T1000 (cell line): Measurements from ENCODE around the gene C10orf53.
"Not testable (repeated sequence)": the region's sequence is repeated elsewhere in the genome, so short reads cannot be mapped to it uniquely, and the experiment has no call there.

Experiments used
- DNase-seq: peaks from one replicate; lab custom pipeline; 2025; ENCODE audit warnings: mixed read lengths; lab: John Stamatoyannopoulos, UW

The C10orf53 gene

GRCh38 chr10:49688261-49688846 lies 8.9 kb downstream of the C10orf53 start:
- no peak for DNase-seq

GRCh38 chr10:49688920-49689319 lies 9.5 kb downstream of the C10orf53 start:
- no peak for DNase-seq

- DNase-seq, result no peak
These were observed 10.5 kb downstream of the C10orf53 start for GRCh38 chr10:49689882-49690510.

- no peak for DNase-seq
These were observed 11.4 kb downstream of the C10orf53 start for GRCh38 chr10:49690698-49691356.

GRCh38 chr10:49691588-49691987 lies 12.1 kb downstream of the C10orf53 start:
- DNase-seq, result no peak

- DNase-seq, result no peak
These were observed 15.0 kb downstream of the C10orf53 start for GRCh38 chr10:49694466-49694865.

- no peak for DNase-seq
These were observed 16.9 kb downstream of the C10orf53 start for GRCh38 chr10:49696311-49696710.

- no peak for DNase-seq
These were observed 19.2 kb downstream of the C10orf53 start for GRCh38 chr10:49698679-49699078.

- no peak for DNase-seq
These were observed 20.8 kb downstream of the C10orf53 start for GRCh38 chr10:49700211-49700610.

- DNase-seq, result no peak
These were observed 21.5 kb downstream of the C10orf53 start for GRCh38 chr10:49700997-49701396.

- DNase-seq, result no peak
These were observed 28.1 kb downstream of the C10orf53 start for GRCh38 chr10:49707585-49707984.

- no peak for DNase-seq
These were observed 30.5 kb downstream of the C10orf53 start for GRCh38 chr10:49709934-49710333.

GRCh38 chr10:49710966-49711365 lies 31.5 kb downstream of the C10orf53 start:
- DNase-seq, result no peak

GRCh38 chr10:49711481-49711880 lies 32.0 kb downstream of the C10orf53 start:
- DNase-seq, result no peak

- no peak for DNase-seq
These were observed 33.8 kb downstream of the C10orf53 start for GRCh38 chr10:49713266-49713665.

GRCh38 chr10:49715157-49715556 lies 35.7 kb downstream of the C10orf53 start:
- DNase-seq, result not testable (repeated sequence)

GRCh38 chr10:49726593-49726992 lies 47.1 kb downstream of the C10orf53 start:
- DNase-seq, result no peak

GRCh38 chr10:49733866-49734265 lies 54.4 kb downstream of the C10orf53 start:
- DNase-seq, result no peak

GRCh38 chr10:49734676-49735075 lies 55.2 kb downstream of the C10orf53 start:
- DNase-seq, result no peak

GRCh38 chr10:49735161-49735560 lies 55.7 kb downstream of the C10orf53 start:
- no peak for DNase-seq

- no peak for DNase-seq
These were observed 56.6 kb downstream of the C10orf53 start for GRCh38 chr10:49735848-49736563.

GRCh38 chr10:49736564-49737113 lies 57.2 kb downstream of the C10orf53 start:
- no peak for DNase-seq
